OCI-LY7 (cell line): ENCODE results near the gene TRAPPC12.

ENCODE experiments used
- EZH2phosphoT487 ChIP-seq: fragments of 200-600 bp; sonication (generic); IDR thresholded peaks from 2 replicates; pipeline ENCODE4 v1.6.1; 2018; ENCODE audit warnings: low read depth, borderline replicate concordance, mild to moderate bottlenecking, mixed run types, antibody characterized with exemption, low read length, moderate library complexity, mixed read lengths
- TF ChIP-seq, protein P1 (sequence below): fragments of 200-600 bp; sonication (generic); conservative IDR thresholded peaks from 2 replicates; pipeline ENCODE4 v1.5.1; 2014; ENCODE audit warnings: mild to moderate bottlenecking, antibody characterized with exemption, low read length, moderate library complexity, mixed read lengths

DNA sequence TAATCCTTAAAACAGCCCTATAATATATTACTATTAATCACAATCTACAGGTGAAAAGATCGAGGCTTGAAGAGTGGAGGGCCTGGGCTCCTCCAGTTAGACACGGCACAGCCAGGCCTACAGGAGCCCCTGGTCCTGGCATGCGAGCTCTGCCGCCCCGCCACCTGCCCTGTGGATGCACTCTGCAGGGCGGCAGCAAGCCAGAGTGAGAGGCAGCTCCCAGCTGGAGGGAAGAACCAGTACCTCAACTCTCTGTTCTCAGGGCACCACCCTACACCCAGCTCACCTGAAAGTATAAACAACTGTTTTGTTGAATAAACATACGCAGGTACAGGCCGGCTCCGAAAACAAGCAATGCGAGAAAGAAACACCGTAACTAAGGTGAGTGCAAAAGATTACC lies 36.5 kb upstream of the TRAPPC12 start:
- TF ChIP-seq, protein P1, sequence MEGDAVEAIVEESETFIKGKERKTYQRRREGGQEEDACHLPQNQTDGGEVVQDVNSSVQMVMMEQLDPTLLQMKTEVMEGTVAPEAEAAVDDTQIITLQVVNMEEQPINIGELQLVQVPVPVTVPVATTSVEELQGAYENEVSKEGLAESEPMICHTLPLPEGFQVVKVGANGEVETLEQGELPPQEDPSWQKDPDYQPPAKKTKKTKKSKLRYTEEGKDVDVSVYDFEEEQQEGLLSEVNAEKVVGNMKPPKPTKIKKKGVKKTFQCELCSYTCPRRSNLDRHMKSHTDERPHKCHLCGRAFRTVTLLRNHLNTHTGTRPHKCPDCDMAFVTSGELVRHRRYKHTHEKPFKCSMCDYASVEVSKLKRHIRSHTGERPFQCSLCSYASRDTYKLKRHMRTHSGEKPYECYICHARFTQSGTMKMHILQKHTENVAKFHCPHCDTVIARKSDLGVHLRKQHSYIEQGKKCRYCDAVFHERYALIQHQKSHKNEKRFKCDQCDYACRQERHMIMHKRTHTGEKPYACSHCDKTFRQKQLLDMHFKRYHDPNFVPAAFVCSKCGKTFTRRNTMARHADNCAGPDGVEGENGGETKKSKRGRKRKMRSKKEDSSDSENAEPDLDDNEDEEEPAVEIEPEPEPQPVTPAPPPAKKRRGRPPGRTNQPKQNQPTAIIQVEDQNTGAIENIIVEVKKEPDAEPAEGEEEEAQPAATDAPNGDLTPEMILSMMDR = no peak
- TF ChIP-seq EZH2phosphoT487 = no peak
